Measurements from ENCODE around the gene FRMPD2.

FRMPD2 gene, protein sequence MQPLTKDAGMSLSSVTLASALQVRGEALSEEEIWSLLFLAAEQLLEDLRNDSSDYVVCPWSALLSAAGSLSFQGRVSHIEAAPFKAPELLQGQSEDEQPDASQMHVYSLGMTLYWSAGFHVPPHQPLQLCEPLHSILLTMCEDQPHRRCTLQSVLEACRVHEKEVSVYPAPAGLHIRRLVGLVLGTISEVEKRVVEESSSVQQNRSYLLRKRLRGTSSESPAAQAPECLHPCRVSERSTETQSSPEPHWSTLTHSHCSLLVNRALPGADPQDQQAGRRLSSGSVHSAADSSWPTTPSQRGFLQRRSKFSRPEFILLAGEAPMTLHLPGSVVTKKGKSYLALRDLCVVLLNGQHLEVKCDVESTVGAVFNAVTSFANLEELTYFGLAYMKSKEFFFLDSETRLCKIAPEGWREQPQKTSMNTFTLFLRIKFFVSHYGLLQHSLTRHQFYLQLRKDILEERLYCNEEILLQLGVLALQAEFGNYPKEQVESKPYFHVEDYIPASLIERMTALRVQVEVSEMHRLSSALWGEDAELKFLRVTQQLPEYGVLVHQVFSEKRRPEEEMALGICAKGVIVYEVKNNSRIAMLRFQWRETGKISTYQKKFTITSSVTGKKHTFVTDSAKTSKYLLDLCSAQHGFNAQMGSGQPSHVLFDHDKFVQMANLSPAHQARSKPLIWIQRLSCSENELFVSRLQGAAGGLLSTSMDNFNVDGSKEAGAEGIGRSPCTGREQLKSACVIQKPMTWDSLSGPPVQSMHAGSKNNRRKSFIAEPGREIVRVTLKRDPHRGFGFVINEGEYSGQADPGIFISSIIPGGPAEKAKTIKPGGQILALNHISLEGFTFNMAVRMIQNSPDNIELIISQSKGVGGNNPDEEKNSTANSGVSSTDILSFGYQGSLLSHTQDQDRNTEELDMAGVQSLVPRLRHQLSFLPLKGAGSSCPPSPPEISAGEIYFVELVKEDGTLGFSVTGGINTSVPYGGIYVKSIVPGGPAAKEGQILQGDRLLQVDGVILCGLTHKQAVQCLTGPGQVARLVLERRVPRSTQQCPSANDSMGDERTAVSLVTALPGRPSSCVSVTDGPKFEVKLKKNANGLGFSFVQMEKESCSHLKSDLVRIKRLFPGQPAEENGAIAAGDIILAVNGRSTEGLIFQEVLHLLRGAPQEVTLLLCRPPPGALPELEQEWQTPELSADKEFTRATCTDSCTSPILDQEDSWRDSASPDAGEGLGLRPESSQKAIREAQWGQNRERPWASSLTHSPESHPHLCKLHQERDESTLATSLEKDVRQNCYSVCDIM (N-terminal part only)

DNA sequence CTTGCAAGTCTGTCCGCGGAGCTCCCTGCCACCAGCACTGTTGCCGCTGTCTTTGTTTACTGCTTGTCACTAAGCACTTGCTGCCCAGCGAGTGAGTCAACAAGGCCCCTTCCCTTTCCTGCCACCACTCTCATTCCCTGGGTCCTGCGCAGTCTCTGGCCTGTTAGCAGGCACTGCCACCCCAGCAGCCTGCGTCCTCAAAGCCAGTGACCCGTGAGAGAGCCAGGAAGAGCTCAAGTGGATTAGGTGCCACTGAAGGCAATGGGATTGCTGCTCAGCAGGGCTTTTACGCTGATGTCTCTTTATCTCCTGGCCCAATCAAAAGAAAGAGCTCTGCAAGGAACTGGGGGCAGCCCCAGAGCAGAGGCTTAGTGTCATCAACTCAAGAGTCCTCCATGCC lies at the start of gene FRMPD2:
Gene FRMPD2 (minus strand): TSS at position 61 of the 400 bp plus-strand sequence. CDS start 129 bp downstream, outside the sequence.
- DNase-seq (ENCODE audit: low spot score), result peak; percentile 31

DNA sequence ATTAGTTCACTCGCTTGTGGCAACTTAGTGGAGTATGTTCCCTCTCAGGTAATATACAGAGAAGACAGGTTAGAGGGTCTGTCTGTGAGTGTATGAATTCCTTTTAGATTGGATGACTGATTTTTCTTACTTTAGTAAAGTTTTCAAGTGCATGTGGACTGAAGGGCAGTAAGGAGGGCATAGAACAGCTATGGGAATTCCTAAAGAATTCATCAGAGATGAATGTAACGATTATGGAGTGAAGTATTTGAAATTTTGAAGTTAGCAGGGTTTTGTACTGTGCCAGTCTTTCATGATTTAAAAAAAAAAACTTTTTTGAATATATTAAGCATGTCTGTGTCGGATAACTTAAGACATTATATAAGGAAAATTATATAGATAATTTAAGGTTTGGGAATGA lies 47.5 kb upstream of the FRMPD2 start:
- DNase-seq (ENCODE audit: low spot score), result no peak

DNA sequence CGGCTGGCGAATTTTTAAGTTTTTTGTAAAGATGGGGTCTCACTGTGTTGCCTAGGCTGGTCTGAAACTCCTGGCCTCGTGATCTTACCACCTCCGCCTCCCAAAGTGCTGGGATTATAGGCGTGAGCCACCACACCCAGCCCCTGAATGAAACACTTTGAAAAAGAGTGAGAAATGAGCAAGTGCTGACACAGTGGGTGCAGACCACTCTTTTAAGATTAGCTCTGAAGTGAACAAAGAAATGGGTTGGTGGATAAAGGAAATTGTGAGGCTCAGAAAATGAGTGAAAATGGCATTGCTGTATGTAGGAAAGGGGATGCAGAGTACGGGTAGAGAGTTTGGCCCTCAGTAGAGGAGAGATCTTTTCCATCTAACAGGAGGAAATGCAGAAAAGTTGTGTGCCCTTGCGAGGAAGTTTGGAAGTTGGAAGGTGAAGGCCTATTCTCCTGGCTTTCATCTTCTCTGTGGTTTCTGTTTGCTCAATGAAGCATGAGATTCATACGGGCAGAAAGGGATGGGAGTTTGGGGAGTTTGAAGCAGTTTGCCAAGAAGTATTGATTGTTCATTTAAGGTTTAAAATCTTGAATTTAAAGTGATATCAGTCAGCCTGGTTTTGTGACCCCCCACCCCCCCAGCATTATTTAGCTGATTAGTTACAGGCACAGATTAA lies 43.0 kb upstream of the FRMPD2 start:
- DNase-seq (ENCODE audit: low spot score), result no peak

DNA sequence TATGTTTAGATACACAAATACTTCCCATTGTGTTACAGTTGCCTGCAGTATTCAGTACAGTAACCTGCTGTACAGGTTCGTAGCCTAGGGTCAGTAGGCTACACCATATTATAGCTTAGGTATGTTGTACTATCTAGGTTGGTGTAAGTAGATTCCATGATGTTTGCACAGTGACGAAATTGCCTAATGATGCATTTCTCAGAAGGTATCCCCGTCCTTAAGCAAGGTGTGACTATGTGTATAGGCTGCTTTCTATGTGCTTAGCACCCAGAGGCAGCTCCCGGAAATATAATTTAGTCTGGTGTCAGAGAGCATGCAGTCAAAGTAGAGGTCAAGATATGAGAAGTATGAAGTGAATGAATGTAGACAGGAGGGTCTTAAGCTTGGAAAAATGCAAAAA lies 41.7 kb upstream of the FRMPD2 start:
- DNase-seq (ENCODE audit: low spot score), result no peak

DNA sequence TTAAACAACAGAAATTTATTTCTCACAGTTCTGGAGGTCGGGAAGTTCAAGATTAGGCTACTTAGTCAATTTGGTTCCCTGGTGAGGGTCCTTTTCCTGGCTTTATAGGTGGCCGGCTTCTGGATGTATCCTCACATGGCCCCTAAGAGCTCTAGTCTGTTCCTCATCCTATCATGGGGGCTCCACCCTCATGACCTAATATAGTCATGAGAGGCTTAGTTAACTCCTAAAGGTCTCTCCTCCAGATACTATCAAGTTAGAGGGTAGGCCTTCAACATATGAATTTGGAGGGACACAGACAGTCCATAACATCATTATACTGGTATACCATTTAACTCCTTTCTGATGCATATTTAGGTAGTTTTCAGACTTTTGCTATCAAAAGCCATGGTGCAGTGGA lies 39.6 kb upstream of the FRMPD2 start:
- no peak for DNase-seq (ENCODE audit: low spot score)

DNA sequence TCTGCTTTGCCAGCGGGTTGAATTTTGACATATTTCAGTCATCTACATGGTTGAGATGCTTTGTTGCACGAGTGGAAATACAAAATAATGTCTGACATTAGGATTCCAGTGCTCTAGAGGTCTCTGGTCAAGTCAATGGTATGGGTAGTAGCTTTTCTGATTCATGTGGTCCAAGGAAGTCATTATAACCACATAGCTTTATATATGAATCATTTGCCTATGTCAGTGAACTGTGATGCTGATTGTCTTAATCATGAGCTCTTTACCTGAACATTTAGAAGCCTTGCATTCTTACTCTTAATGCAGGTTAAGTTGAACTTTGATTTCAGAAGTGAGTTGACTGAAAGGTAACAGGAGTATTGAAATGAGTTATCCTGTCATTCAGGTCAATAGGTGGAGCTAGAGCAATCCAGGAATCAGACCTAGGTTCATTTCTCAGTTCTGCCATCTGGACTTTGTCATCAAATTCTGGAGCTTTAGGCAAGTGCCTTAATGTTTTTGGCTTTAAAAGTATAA lies 35.3 kb upstream of the FRMPD2 start:
- peak; percentile 64 for DNase-seq (ENCODE audit: low spot score)

DNA sequence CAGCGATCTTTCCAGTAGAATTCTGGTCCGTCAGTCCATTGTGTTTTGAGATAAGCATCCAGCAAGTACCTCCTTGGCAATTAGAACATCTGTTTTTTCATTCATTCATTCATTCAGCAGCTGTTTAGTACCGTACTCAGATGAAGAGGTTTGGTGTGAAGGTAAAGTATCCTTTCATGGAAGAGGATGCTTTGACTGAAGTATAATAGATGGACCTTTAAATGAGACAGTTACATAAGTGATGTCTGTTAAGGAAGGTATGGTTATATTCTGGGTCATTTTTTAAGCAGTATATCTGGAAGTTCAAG lies 33.2 kb upstream of the FRMPD2 start:
- DNase-seq (ENCODE audit: low spot score), result peak; percentile 10

DNA sequence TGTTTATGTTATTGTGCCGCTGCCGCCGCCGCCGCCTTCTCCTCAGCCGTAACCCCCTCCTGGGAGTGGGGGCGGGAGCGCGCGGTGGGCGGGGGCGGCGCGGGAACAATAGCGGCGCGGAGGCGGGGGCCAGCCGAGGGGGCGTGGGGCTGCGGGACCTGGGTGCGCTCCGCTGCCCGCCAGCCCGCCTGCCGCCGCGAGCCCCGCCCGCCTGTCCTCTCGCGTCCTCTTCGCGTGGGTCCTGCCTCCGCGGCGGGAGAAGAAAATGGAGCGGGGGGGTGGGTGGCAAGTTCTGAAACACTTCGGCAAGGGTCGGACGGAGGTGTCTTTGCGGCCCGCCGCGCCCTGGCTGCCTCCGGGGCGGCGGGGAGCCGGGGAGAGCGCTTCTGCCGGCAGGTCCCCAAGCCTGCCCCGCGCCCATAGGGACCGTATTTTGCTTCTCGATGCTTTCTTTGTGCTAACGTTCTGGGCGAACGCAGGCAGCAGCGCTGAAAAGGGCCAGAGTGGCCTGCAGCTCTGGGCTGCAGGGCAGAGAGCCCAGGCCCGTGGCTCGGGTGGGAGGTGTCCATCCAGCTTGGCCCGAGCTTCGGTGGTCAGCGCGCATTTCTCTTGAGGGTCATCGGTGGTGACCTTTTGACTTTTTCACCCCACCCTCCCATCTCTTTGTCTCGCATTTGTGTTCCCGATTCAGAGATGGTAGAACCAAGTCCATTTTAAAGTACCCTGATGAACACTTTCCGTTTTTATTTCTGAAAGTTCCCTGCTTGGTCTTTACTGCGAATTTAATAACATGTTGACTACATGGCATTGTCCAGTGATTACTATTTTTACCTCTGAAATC lies 32.6 kb upstream of the FRMPD2 start:
- DNase-seq (ENCODE audit: low spot score), result peak; percentile 29

DNA sequence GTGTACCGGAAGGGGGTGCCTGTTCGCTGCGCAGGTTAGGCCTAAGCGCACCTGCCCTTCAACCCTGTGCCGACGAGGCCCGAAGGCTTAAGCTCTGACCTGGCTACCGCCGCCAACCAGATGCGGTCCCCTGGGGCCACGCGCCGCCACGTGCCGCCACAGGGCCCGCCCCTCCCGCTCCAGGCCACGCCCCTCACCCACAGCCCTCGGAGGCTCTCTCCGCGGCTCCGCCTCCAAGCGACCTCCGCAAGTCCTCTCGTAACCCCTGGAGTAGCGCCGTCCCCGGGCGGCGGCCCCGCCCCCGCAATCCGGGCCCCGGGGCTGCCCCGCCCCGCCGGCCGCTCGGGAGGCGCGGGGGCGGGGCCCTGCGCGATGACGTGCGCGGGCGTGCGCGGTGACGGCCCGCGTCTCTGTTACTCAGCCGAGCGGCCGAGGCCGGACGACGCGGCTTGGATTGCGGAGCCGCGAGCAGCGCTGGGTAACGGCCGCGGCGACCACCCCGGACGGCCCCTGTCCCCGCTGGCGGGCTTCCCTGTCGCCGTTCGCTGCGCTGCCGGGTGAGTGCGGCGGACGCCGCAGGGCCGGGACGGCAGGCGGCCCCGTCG lies 31.9 kb upstream of the FRMPD2 start, which contains the start of gene MAPK8:
Gene MAPK8 (plus strand): TSS at position 413 of the 605 bp plus-strand sequence. CDS start 94,984 bp downstream, outside the sequence.
- DNase-seq (ENCODE audit: low spot score), result peak; percentile 82

DNA sequence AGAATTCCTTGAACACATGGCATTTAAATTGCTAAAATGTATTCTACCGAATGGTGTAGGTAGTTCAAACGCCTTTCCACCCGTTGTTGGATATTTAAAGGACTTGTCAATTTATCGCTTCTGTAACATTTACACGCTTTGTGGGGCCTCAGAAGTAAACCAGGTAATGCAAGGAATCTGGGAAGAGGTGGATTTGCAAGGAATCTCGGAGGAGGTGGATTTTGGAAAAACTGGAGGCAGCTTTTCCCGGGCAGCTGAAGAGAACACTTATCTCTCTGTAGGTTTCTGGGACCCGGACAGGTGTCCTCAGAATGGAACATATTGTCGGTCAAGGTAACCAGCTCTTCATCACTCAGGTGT lies 31.4 kb upstream of the FRMPD2 start:
- no peak for DNase-seq (ENCODE audit: low spot score)

DNA sequence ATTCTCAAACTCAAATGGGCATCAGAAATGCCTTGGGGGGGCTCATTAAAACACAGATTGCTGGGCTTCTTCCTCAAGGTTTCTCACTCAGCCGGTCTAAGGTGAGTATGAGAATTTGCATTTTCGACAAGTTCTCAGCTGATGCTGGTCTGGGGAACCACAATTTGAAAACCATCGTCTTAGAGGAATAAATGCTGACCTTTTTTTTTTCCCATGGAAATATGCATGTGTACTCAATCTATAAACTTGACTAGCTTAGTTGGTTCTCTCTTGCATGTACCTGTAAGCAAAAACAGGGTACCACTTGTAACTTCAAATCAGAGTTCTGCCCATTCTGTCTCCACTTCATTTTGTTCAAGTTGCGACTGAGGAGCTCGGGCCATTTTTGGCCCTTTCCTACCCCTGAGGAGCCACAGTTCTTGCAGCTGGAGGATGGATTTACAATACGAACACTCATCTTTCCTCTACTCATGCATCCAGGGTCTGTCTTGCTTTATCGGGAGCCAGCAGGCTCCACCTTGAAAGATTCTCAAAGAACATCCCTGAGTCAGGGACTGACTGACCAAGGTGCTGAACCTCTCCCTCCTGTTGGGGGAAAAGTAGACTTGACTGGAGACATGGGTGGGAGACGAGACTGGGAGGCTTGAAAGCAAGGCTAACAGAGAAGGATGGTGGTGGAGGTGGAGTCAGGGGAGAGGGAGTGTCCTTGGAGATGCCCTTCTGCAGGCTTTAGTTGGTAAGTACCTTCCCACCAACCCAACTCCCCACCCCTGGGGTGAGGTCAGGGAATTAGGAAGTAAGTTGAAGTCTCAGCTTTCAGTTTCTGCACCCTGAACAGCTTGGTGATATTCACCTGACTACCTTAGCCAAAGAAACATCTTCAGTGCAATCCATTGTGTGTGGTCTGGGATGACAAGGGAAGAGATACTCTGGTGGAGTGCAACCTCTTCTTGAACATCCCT lies 28.3 kb upstream of the FRMPD2 start:
- no peak for DNase-seq (ENCODE audit: low spot score)

DNA sequence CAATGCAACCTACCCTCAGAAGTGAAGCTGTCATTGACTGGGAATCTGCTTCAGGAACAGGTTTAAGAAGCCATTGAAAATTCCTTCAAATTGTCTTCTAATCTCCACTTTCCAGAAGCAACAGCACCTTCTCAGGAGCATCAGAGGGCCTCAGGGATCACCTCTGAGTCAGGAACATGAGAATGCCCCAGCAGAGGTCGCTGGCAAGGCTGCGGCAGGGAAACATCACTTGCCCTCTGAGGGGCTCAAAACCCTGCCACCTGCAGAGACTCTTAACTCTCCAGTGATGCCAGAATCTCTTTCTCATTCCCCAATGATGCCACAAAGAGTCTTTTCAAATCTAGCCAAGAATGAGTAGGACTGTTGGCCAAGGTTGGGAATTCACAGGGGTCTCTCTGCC lies 26.1 kb upstream of the FRMPD2 start:
- no peak for DNase-seq (ENCODE audit: low spot score)

DNA sequence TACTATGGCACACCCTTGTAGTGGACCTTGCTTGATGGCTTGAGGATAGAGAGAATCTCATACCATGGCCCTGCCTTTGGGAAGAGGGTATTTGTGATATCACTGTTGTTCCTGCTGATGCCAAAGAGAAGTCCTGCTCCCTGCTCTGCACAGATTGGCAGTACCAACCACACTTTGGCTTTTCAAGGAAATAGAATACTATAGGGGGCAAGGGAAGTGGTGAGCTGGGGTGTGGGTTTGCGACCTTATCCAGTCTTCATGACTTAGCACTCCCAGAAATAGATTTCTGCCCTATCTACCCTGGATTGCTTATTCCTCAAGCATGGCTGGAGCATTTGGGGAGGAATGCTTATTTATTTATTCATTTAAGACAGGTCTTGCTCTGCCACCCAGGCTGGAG lies 25.2 kb upstream of the FRMPD2 start:
- no peak for DNase-seq (ENCODE audit: low spot score)

DNA sequence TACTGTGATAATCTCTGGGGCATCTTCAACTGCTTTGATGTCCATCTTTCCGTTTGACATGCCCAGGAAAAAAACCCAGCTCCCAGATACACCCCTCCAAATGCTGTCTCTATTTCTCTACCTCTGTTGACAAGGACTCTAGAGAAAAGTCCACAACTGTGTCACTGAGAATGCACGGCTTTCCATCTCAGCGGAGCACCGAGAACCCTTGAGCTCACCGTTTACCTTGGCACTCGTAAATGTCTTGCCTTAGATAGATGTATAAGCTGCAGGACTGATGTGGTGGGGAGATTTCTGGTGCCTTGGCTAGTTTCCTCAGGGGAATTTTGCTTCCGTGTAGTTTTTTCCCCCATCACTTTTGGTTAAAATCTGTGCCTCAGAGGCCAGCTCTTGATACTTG lies 24.6 kb upstream of the FRMPD2 start:
- no peak for DNase-seq (ENCODE audit: low spot score)

DNA sequence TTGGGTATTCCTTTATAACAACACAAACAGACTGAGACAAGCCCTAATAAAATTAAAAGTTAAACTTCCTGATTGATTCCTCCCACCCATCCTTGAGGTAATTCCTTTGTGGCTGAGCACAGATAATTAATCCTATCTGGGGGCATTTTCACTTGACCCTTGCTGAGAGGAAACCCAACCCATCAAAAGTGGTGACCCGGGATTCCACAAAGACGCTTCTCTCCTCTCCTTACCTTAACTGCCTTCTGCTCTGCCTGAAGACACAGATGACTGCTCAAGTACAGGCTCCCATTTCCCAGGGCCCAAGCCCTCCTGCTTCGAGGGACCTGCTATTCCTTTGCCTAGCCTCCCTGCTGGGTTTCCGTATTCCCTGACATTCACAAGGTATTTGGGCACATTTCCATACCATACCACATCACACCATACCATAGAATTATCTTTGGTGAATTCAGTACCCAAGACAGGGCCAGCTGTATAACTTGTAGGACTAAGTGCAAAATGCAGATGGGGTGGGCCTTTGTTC lies 22.1 kb upstream of the FRMPD2 start:
- DNase-seq (ENCODE audit: low spot score), result no peak

DNA sequence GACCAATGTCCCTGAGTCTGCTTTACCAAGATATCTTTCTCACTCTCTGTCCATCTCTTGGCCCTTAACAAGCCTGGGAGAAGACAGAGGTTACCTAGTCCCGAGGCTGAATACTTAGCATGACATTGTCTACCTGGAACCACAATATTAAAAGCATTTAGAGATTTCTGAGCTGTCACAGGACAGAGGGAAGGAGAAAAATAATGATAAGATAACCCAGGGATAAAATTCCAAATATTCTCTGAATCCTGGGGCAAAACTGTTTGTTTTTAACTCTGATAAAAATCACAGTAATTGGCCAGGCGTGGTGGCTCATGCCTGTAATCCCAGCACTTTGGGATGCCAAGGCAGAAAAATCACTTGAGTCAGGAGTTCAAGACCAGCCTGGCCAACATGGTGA lies 19.9 kb upstream of the FRMPD2 start:
- DNase-seq (ENCODE audit: low spot score), result no peak

DNA sequence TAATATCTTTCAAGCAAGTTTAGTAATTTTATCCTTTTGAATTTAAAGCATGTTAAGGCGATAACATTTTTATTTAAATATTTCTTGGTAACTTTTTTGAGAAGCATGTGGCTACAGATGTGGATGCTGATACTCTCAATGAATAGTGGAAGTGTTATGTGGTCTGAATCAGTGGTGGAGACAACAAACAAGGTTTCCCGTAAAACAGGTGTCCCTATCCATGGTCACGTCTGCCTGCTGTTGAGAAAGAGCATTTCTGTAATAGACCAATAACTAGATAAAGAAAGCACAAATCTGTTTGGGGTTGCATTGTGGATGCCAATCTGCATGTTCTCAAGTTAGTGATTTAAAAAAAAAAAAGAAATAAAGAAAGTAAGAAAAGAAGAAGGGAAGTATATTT lies 18.1 kb upstream of the FRMPD2 start:
- DNase-seq (ENCODE audit: low spot score), result no peak

DNA sequence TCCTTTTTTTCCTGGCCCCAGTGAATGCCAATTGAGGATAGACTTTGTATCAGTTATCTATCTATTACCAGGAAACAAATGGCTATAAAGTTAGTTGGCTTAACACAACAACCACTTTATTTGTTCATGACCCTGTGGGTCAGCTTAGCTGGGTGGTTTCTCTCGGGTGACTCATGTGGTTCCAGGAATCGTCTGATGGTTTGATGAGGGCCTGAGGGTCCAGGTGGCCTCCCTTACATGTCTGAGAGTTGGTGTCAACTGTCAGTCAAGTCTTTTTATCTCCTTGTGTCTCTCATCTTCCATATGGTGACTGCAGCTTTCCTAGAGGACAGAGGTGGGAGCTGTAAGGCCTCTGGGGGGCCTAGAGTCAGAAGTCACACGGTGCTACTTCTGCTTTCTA lies 16.7 kb upstream of the FRMPD2 start:
- DNase-seq (ENCODE audit: low spot score), result no peak

DNA sequence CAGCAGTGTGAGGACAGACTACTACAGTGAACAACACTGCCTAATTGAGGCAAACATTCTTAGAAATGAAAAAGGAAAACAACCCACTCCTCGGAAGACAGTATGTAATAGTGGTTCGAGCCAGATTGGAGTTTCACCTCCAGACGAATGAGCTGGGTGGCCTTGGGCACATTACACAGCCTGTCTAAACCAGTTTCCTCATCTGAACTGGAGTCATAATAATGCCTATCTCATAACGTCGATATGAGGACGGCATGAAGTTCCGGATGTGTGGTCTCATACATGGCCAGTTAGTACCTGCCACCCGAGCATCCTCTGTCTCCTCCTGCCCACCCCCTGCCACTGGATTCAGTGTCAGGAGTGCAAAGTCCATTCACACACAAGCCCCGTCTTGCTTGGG lies 15.8 kb upstream of the FRMPD2 start:
- no peak for DNase-seq (ENCODE audit: low spot score)

All from kidney capillary endothelial cell (primary cell).